Vagina (tissue), 2 donors: Measurements from ENCODE around the gene HAUS7. TPM values are rescaled to one million over a fixed set of nuclear protein-coding genes. Genes with fewer than 3 reads are reported as not detected.

Experiments
- DNase-seq, 2 donors: peaks; one replicate each; pipeline ENCODE4 v3.0.0-alpha.2; 2017; ENCODE audit errors: extremely low spot score in 2 of 2
- H3K27ac ChIP-seq: fragments of 200-600 bp; sonication (generic); one replicate; pipeline ENCODE4 v1.5.1; 2019
- H3K27me3 ChIP-seq: fragments of 200-600 bp; sonication (generic); one replicate; pipeline ENCODE4 v1.5.1; 2019
- H3K36me3 ChIP-seq, 2 donors: fragments of 200-600 bp; sonication (generic); one replicate each; pipeline ENCODE4 v1.5.1; 2017 to 2019
- H3K4me1 ChIP-seq: fragments of 200-600 bp; sonication (generic); one replicate; pipeline ENCODE4 v1.5.1; 2019
- H3K4me3 ChIP-seq, 2 donors: fragments of 200-600 bp; sonication (generic); 1 replicate in 1 of 2; 2 replicates in 1 of 2; pipeline ENCODE4 v1.5.1; 2016 to 2019
- H3K9me3 ChIP-seq: fragments of 200-600 bp; sonication (generic); one replicate; pipeline ENCODE4 v1.5.1; 2019
- CTCF ChIP-seq, 3 experiments: fragments of 450-650 bp in 2 of 3; fragments of 200-600 bp in 1 of 3; sonication (generic) in 1 of 3; IDR thresholded peaks; one replicate each; pipeline ENCODE4 v1.5.1; 2017 to 2019; ENCODE audit warnings: antibody characterized with exemption in 3 of 3, mild to moderate bottlenecking in 2 of 3, moderate library complexity in 2 of 3
- POLR2A ChIP-seq, 2 donors: fragments of 450-650 bp; IDR thresholded peaks; one replicate each; pipeline ENCODE4 v1.6.1; 2017; ENCODE audit warnings: antibody characterized with exemption in 2 of 2, mild to moderate bottlenecking in 2 of 2, moderate library complexity in 2 of 2
- POLR2AphosphoS5 ChIP-seq, 2 donors: sonication (generic); formaldehyde crosslinking; IDR thresholded peaks; one replicate each; pipeline ENCODE4 v1.9.0; 2017; ENCODE audit warnings: antibody characterized with exemption in 2 of 2, mild to moderate bottlenecking in 2 of 2, low read depth in 1 of 2; ENCODE audit not compliant: insufficient read depth in 1 of 2
- intact Hi-C: fragments of 100-400 bp; cut with DNase I; formaldehyde crosslinking; loops from one replicate; pipeline ENCODE4 v1.15.1; 2023
- total RNA-seq: library from RNA; depleted of rRNA; stranded (reverse); fragments of >200 nt; gene quantifications from one replicate; pipeline ENCODE4 v1.2.3, GENCODE V29; 2016

HAUS7 gene
- total RNA-seq, 1 donor from 2014 or later: 17.7 TPM

GRCh38 chrX:153488231-153488914 lies 18.0 kb upstream of the HAUS7 start:
- Histone ChIP-seq H3K27ac (peak overlapping the region; percentile 36), H3K27me3 (no peaks in the 10 kb centered on the region), H3K9me3 (no peaks in the 10 kb centered on the region), H3K4me1 (peaks cover 30% of the 10 kb centered on the region), H3K36me3 (no peaks in the 10 kb centered on the region), H3K4me3 (no peak overlapping the region)
- intact Hi-C loops: no loop called here
- no peak for TF ChIP-seq POLR2AphosphoS5 (IDR thresholded peaks at IDR 0.05; ENCODE audit: insufficient read depth in 1 of 2, low read depth in 1 of 2)
- no peak for TF ChIP-seq POLR2A (IDR thresholded peaks at IDR 0.05)
- no peak for TF ChIP-seq CTCF (IDR thresholded peaks at IDR 0.05)
- DNase-seq: no peak

- H3K36me3 ChIP-seq: no peaks in the 10 kb centered on the region
- H3K27me3 ChIP-seq: no peaks in the 10 kb centered on the region
- intact Hi-C loops: no loop called here
- H3K4me1 ChIP-seq: peaks cover 30% of the 10 kb centered on the region
- H3K27ac ChIP-seq: peak overlapping the region; percentile 36
- no peaks in the 10 kb centered on the region for H3K9me3 ChIP-seq
- DNase-seq: no peak
- TF ChIP-seq CTCF (IDR thresholded peaks at IDR 0.05) (no peak), POLR2AphosphoS5 (IDR thresholded peaks at IDR 0.05; ENCODE audit: insufficient read depth in 1 of 2, low read depth in 1 of 2) (no peak), POLR2A (IDR thresholded peaks at IDR 0.05) (no peak)
- no peak overlapping the region for H3K4me3 ChIP-seq
Measured at GRCh38 chrX:153487590-153488071, 17.3 kb upstream of the HAUS7 start.

DNA sequence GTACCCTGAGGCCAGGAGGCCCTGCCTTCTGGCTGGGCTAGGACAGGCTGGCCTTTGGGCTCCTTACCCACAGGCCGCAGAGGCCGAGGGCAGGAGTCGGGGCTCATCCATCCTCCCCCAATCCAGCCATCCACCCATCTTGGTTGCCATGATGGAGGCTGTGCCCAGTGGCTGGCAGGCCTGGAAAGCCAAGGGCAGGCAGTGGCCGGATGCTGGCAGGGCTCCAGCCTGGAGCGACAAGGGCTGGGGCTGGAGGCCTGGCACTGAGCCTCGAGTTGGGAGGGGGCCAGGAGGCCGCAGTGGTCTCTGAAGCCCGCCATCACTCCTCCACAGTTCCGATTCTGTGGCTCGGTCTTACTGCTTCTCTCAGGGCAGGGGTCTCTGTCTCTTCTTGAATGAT lies 15.8 kb upstream of the HAUS7 start:
- no peak overlapping the region for H3K4me3 ChIP-seq
- peaks cover 20% of the 10 kb centered on the region for H3K4me1 ChIP-seq
- no peak for TF ChIP-seq CTCF (IDR thresholded peaks at IDR 0.05)
- TF ChIP-seq POLR2AphosphoS5 (IDR thresholded peaks at IDR 0.05; ENCODE audit: insufficient read depth in 1 of 2, low read depth in 1 of 2): no peak
- TF ChIP-seq POLR2A (IDR thresholded peaks at IDR 0.05): no peak
- no peaks in the 10 kb centered on the region for H3K36me3 ChIP-seq
- no peak for DNase-seq
- no peaks in the 10 kb centered on the region for H3K9me3 ChIP-seq
- intact Hi-C loops: no loop called here
- H3K27me3 ChIP-seq: no peaks in the 10 kb centered on the region
- H3K27ac ChIP-seq: no peak overlapping the region

DNA sequence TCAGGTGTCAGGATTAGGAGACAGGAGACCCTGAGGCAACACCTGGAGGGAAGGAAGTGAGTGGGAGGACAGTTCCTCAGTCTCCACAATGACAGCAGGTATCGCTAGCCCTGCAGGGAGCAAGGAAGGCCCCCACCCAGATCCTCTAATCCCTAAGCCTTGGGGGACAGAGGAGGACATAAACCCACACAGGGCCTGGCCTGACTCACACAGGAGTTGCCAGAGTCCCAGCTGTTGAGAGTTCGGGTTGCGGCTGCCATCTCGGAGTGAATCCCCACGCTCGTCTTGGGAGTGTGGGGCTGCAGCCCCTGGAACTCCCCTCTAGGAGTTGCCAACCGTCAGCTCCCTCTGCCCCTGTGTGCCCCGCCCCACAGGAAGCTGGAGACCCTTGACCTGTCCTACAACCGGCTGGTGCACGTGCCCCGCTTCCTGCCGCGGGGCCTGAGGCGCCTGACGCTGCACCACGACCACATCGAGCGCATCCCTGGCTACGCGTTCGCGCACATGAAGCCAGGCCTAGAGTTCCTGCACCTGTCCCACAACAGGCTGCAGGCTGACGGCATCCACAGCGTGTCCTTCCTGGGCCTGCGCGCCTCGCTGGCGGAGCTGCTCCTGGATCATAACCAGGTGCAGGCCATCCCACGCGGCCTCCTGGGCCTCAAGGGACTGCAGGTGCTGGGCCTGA lies 15.2 kb upstream of the HAUS7 start:
- H3K9me3 ChIP-seq: no peaks in the 10 kb centered on the region
- no peak overlapping the region for H3K27ac ChIP-seq
- H3K36me3 ChIP-seq: no peaks in the 10 kb centered on the region
- DNase-seq: no peak
- H3K27me3 ChIP-seq: no peaks in the 10 kb centered on the region
- H3K4me1 ChIP-seq: peaks cover 25% of the 10 kb centered on the region
- intact Hi-C loops: no loop called here
- H3K4me3 ChIP-seq: no peak overlapping the region
- TF ChIP-seq POLR2A (IDR thresholded peaks at IDR 0.05): no peak

DNA sequence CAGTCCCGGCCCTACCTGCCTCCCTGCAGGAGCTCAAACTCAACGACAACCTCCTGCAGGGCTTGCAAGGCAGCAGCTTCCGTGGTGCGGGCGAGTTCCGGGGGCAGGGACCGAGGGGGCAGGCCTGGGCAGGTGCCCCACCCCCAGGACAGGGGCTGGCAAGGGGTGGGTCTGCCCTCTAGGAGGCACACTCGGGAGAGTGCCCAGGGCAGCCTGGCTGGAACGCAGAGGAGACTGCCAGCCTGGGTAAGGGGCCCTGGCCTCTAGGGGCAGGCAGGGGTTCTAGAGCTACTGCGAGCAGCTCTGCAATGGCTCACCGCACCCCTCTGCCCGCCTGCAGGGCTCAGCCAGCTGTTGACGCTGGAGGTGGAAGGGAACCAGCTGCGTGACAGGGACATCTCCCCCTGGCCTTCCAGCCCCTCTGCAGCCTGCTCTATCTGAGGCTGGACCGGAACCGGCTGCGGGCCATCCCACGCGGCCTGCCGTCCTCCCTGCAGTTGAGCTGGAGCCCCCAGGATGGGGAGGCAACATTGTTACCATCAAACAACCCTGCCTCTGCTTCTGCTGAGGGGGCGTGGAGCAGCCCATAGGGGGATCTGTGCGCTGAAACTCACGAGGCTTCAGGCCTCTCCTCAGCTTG lies 12.1 kb upstream of the HAUS7 start:
- no peaks in the 10 kb centered on the region for H3K36me3 ChIP-seq
- peaks cover 17% of the 10 kb centered on the region for H3K4me1 ChIP-seq
- intact Hi-C loops: no loop called here
- no peaks in the 10 kb centered on the region for H3K9me3 ChIP-seq
- no peak overlapping the region for H3K4me3 ChIP-seq
- H3K27ac ChIP-seq: no peak overlapping the region
- DNase-seq: no peak
- TF ChIP-seq POLR2A (IDR thresholded peaks at IDR 0.05): no peak
- no peak for TF ChIP-seq POLR2AphosphoS5 (IDR thresholded peaks at IDR 0.05; ENCODE audit: insufficient read depth in 1 of 2, low read depth in 1 of 2)
- TF ChIP-seq CTCF (IDR thresholded peaks at IDR 0.05): no peak
- H3K27me3 ChIP-seq: no peaks in the 10 kb centered on the region
